M059J (cell line): ENCODE results near the gene RRP1B. TPM values are rescaled to one million over a fixed set of nuclear protein-coding genes. Genes with fewer than 3 reads are reported as not detected.
A peak's percentile ranks its signal among the peaks of the same experiment; 100 is the strongest.
"Not testable (repeated sequence)": the region's sequence is repeated elsewhere in the genome, so short reads cannot be mapped to it uniquely, and the experiment has no call there.

Source experiments
- DNase-seq: peaks from one replicate; pipeline ENCODE4 v3.0.0-alpha.2; 2012; ENCODE audit warnings: low read depth
- total RNA-seq: library from RNA; depleted of rRNA; stranded (reverse); fragments of >200 nt; shearing (Covaris generic); gene quantifications from 2 replicates; pipeline ENCODE4 v1.2.3, GENCODE V29; 2014

RRP1B gene
- total RNA-seq, 1 experiment from 2014 or later: 42.8 TPM

DNA sequence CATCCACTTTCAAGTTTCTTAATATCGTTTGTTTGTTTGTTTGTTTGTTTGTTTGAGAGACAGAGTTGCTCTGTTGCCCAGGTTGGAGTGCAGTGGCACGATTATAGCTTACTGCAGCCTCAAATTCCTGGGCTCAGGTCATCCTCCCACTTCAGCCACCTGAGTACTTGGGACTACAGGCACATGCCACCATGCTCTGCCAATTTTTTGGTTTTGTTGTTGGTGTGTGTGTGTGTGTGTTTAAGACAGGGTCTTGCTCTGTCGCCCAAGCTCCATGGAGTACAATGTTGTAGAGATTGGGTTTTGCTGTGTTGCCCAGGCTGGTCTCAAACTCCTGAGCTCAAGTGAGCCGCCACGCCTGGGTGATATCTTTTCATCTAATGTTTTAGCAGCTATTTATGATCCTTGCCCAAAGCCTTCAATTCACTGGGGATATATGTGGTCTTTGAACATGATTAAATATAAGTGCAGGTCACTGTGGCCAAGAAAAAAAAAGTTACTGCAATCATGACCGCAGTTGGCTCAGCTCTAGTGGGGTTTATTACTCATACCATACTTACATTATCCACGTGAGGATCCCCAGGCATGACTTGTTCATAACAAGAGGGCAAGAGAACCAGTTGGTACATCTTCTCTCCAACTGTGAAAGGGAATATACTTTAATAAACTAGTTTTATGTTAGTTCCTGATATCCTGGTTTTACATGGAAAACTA is 8.0 kb downstream of the RRP1B start:
- DNase-seq: peak; percentile 54

GRCh38 chr21:43669828-43670605 is 10.7 kb downstream of the RRP1B start:
- no peak for DNase-seq

GRCh38 chr21:43675871-43676270 is 16.5 kb downstream of the RRP1B start:
- no peak for DNase-seq

DNA sequence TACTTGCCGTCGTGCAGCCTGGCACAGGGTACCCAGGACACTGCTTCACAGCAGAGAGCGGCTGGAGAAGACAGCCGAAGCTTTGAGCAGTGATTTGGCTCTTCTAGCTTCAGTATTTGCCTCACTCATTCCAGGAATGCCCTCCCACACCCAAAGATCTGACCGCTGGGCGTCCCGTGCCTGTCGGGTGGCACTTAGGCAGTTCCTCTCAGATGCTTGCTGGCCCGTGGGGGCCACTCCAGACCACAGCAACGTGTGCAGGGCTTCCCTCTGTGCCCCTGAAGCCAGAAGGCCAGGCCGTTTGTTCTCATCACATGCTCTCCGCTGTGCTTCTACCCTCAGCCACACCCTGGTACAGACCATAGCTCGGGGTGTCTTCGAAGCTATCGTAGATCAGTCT is 17.0 kb downstream of the RRP1B start:
- DNase-seq: no peak

DNA sequence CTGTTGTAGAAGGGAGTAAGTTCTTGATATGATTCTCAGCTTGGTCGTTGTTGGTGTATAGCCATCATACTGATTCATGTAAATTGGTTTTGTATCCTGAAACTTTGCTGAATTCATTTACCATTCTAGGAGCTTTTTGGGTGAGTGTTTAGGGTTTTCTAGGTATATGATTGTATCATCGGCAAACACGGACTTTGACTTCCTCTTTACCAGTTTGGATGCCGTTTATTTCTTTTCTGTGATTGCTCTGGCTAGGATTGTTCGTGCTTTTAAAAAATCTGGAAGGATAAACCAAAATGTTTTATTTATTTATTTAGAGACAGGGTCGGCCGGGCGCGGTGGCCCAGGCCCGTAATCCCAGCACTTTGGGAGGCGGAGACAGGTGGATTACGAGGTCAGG is 20.6 kb downstream of the RRP1B start:
- no peak for DNase-seq

- DNase-seq: not testable (repeated sequence)
Measured at GRCh38 chr21:43680421-43680820, 21.1 kb downstream of the RRP1B start.

DNA sequence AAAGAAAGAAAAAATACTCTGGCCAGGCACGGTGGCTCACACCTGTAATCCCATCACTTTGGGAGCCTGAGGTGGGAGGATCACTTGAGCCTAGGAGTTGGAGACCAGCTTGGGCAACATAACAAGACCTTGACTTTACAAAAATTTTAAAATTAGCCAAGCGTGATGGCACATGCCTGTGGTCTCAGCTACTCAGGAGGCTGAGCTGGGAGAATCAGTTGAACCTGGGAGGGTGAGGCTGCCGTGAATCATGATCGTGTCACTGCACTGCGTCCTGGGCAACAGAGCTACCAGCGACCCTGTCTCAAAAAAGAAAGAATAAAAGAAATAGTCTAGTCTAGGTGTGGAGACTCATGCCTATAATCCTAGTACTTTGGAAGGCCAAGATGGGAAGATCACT is 22.3 kb downstream of the RRP1B start:
- DNase-seq: peak; percentile 59

GRCh38 chr21:43684424-43684823 is 25.1 kb downstream of the RRP1B start:
- no peak for DNase-seq

DNA sequence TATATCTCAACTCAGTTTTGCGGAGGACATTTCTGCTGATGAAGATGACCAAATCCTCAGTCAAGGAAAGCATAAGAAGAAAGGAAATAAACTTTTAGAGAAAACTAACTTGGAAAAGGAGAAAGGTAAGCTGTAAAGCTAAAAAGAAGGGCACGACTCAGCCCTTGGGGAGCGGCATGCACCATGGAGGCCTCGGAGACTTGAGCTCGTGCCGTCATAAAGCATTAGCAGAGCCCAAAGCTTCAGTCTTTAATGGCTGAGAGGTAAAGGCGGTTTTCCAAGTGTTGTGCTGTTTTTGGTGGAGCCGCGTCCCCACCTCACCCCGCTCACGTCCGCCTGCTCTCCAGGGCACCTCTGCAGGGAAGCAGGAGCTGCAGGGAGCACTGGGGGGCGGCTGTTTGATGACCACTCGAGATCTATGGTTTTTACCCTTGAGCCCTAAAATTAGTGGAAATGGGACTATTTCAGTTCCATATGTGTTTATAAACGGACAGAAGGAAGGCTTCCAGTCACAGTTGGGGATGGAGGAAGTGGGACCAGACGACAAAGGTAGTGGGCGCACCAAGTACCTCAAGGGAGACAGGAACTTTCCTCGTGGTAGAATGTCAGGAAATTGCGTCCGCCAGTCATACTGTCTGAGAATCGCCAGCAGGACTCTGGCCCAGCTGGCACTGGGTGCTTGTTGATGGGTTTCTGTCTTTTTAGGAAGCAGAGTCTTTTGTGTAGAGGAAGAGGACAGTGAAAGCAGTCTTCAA is 27.6 kb downstream of the RRP1B start:
- DNase-seq: no peak

- DNase-seq: no peak
Measured at GRCh38 chr21:43687566-43688399, 28.4 kb downstream of the RRP1B start.

GRCh38 chr21:43688906-43689305 is 29.5 kb downstream of the RRP1B start:
- no peak for DNase-seq

- DNase-seq: no peak
Measured at GRCh38 chr21:43689556-43690337, 30.4 kb downstream of the RRP1B start.

GRCh38 chr21:43690346-43690745 is 31.0 kb downstream of the RRP1B start:
- DNase-seq: no peak

GRCh38 chr21:43691086-43691795 is 31.9 kb downstream of the RRP1B start:
- no peak for DNase-seq

GRCh38 chr21:43691801-43692200 is 32.4 kb downstream of the RRP1B start:
- DNase-seq: no peak

DNA sequence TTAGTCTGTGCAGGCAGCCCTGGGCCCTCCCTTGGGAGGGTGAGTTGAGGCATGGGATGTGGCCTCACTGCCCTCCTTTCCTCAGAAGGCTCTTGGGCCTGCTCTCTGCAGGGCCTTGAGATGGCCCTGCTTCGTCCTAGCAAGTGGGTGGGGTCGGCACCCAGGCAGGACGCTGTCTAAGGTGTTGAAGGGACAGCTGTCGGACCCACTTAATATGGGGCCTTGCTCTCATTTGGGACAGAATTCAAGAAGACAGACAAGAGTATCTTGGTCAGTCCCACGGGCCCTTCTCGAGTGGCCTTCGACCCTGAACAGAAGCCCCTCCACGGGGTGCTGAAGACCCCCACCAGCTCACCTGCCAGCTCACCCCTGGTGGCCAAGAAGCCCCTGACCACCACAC is 33.6 kb downstream of the RRP1B start:
- no peak for DNase-seq

DNA sequence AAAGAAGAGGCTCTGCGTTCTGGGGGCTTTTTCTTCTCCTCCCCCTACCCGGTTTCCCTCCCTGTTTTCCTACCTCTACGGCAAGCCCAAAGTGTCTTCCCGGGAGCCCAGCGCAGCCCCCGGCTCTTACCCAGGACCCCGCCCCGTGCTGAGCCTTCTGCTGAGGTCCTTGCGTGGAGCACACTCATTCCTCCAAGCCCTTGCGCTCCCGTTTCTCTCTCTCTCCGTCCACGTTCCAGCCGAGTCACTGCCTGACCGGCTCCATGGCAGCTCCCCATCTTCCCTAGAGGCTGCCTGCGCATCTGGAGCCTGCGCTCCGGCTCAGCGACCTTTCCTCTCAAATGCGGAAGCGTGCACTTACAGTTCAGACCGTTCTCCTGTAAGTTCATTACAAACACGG is 34.6 kb downstream of the RRP1B start:
- DNase-seq: no peak

DNA sequence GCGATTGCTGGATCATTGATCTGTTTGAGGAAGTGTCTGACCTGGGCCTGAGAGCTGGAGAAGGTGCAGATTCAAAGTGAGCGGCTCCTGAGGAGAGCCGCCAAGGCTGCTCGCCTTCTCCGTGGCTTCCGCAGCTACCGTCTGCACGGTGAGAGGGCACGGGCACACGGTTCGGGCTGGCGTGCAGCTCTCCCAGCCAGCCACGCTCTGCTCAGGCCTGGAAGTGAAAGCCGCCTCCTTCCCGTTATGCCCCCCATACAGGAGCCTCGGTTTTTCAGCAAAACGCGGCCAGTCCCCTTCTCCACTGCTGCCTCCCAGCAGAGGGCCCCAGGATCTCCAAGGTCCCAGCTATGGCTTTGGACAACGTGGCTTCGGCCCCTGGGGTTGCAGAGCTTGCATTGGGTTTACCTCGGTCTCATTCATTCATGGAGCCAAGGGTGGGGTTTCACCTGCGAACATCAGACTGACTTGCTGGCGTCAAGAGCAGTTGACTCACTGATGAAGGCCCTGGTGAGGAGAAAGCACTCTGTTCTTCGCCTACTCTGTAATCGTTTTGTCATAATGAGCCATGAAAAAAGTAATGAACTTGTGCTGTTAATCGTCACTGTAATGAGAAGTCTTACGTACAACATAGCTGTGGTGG is 35.2 kb downstream of the RRP1B start:
- no peak for DNase-seq

DNA sequence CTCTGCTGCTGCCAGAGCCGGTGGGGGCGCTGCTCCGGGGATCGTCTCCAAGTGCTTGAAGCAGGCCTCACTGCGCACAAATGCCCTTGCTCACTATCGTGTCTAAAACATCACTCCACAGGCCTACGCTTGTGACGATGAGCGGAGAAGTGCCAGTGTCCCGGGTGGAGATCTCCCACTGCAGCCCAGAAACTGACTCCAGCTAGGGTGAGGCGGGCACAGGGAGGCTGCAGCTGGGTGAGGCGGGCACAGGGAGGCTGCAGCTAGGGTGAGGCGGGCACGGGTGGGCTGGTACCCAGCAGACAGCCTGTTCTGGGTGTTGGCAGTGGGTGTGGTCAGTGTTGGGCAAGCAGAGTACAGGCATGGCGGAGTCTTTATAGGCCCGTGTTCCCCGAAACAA is 36.9 kb downstream of the RRP1B start:
- no peak for DNase-seq
